Activated CD4-positive, alpha-beta memory T cell treated with anti-CD3 and anti-CD28 coated beads, Interleukin-2, amount 10 ng/mL, durations not matched to agents 7 days and 5 days (primary cell): Measurements from ENCODE around the gene GREB1L. TPM values are rescaled to one million over a fixed set of nuclear protein-coding genes. Genes with fewer than 3 reads are reported as not detected.

Experiments
- CTCF ChIA-PET: fragments of 350-600 bp; sonication (Branson Sonifier 250); formaldehyde crosslinking; loops from one replicate; lab custom pipeline; 2021; ENCODE audit warnings: antibody characterized with exemption, inconsistent platforms; lab: Charles Lee
- POLR2A ChIA-PET: fragments of 350-600 bp; sonication (Branson Sonifier 250); formaldehyde crosslinking; loops from one replicate; lab custom pipeline; 2021; ENCODE audit warnings: antibody characterized with exemption; lab: Charles Lee
- DNase-seq: peaks from one replicate; pipeline ENCODE4 v3.0.0-alpha.2; 2020
- H3K27ac Mint-ChIP-seq: one replicate; pipeline ENCODE4 v1.8.0; 2021; ENCODE audit warnings: mild to moderate bottlenecking, mixed read lengths
- H3K27me3 Mint-ChIP-seq: one replicate; pipeline ENCODE4 v1.8.0; 2021; ENCODE audit warnings: mixed read lengths
- H3K36me3 Mint-ChIP-seq: one replicate; pipeline ENCODE4 v1.8.0; 2021; ENCODE audit warnings: low read depth, mixed read lengths
- H3K4me1 Mint-ChIP-seq: one replicate; pipeline ENCODE4 v1.8.0; 2021; ENCODE audit warnings: mixed read lengths
- H3K4me3 Mint-ChIP-seq: one replicate; pipeline ENCODE4 v1.8.0; 2021; ENCODE audit warnings: mild to moderate bottlenecking, mixed read lengths
- H3K9me3 Mint-ChIP-seq: one replicate; pipeline ENCODE4 v1.8.0; 2021; ENCODE audit warnings: mixed read lengths
- total RNA-seq, 2 experiments: library from RNA; stranded (reverse); gene quantifications; one replicate each; pipeline ENCODE4 v1.2.3, GENCODE V29; 2021

The GREB1L gene
- total RNA-seq, 2 experiments from 2014 or later: not detected

- Mint-ChIP-seq H3K27me3 (no peaks in the 10 kb centered on the region), H3K4me3 (no peak overlapping the region), H3K4me1 (no peaks in the 10 kb centered on the region), H3K9me3 (no peaks in the 10 kb centered on the region), H3K27ac (no peak overlapping the region), H3K36me3 (no peaks in the 10 kb centered on the region)
- DNase-seq: no peak
- POLR2A ChIA-PET: no interaction called here
- CTCF ChIA-PET: no interaction called here
These were observed 79.7 kb downstream of the GREB1L start for GRCh38 chr18:21321711-21322110.

GRCh38 chr18:21327101-21327500 lies 85.1 kb downstream of the GREB1L start:
- no peak overlapping the region for H3K27ac Mint-ChIP-seq
- no peak overlapping the region for H3K4me3 Mint-ChIP-seq
- H3K27me3 Mint-ChIP-seq: peaks cover 3% of the 10 kb centered on the region
- no peak for DNase-seq
- H3K36me3 Mint-ChIP-seq: no peaks in the 10 kb centered on the region
- no peaks in the 10 kb centered on the region for H3K9me3 Mint-ChIP-seq
- CTCF ChIA-PET: no interaction called here
- no peaks in the 10 kb centered on the region for H3K4me1 Mint-ChIP-seq
- POLR2A ChIA-PET: no interaction called here

- POLR2A ChIA-PET: no interaction called here
- CTCF ChIA-PET: no interaction called here
- H3K36me3 Mint-ChIP-seq: no peaks in the 10 kb centered on the region
These were observed 88.2 kb downstream of the GREB1L start for GRCh38 chr18:21330122-21330701.

GRCh38 chr18:21331065-21331464 lies 89.0 kb downstream of the GREB1L start:
- ChIA-PET POLR2A (no interaction called here), CTCF (no interaction called here)
- Mint-ChIP-seq H3K36me3 (no peaks in the 10 kb centered on the region), H3K9me3 (no peaks in the 10 kb centered on the region), H3K27ac (no peak overlapping the region), H3K4me3 (no peak overlapping the region), H3K27me3 (peaks cover 3% of the 10 kb centered on the region), H3K4me1 (no peaks in the 10 kb centered on the region)
- no peak for DNase-seq

More at GRCh38 chr18:21330122-21330701, 88.2 kb downstream of the GREB1L start:
- H3K4me3 Mint-ChIP-seq: no peak overlapping the region
- no peak overlapping the region for H3K27ac Mint-ChIP-seq
- no peaks in the 10 kb centered on the region for H3K9me3 Mint-ChIP-seq
- H3K27me3 Mint-ChIP-seq: peaks cover 3% of the 10 kb centered on the region
- H3K4me1 Mint-ChIP-seq: no peaks in the 10 kb centered on the region
- no peak for DNase-seq

- CTCF ChIA-PET: no interaction called here
- Mint-ChIP-seq H3K36me3 (no peaks in the 10 kb centered on the region), H3K4me3 (no peak overlapping the region), H3K27ac (no peak overlapping the region), H3K4me1 (no peaks in the 10 kb centered on the region), H3K27me3 (no peaks in the 10 kb centered on the region), H3K9me3 (no peaks in the 10 kb centered on the region)
- POLR2A ChIA-PET: no interaction called here
- DNase-seq: no peak
These were observed 94.0 kb downstream of the GREB1L start for GRCh38 chr18:21335927-21336488.

GRCh38 chr18:21336846-21337245 lies 94.8 kb downstream of the GREB1L start:
- ChIA-PET POLR2A (no interaction called here), CTCF (no interaction called here)
- H3K36me3 Mint-ChIP-seq: no peaks in the 10 kb centered on the region
- no peak overlapping the region for H3K4me3 Mint-ChIP-seq
- no peak overlapping the region for H3K27ac Mint-ChIP-seq
- no peaks in the 10 kb centered on the region for H3K4me1 Mint-ChIP-seq
- no peaks in the 10 kb centered on the region for H3K9me3 Mint-ChIP-seq
- no peak for DNase-seq
- no peaks in the 10 kb centered on the region for H3K27me3 Mint-ChIP-seq

GRCh38 chr18:21341141-21341540 lies 99.1 kb downstream of the GREB1L start:
- no peak overlapping the region for H3K4me3 Mint-ChIP-seq
- no peaks in the 10 kb centered on the region for H3K36me3 Mint-ChIP-seq
- DNase-seq: no peak
- no peak overlapping the region for H3K27ac Mint-ChIP-seq
- ChIA-PET CTCF (no interaction called here), POLR2A (no interaction called here)
- H3K27me3 Mint-ChIP-seq: no peaks in the 10 kb centered on the region
- no peaks in the 10 kb centered on the region for H3K4me1 Mint-ChIP-seq
- no peaks in the 10 kb centered on the region for H3K9me3 Mint-ChIP-seq

GRCh38 chr18:21342372-21342771 lies 100.3 kb downstream of the GREB1L start:
- Mint-ChIP-seq H3K4me3 (no peak overlapping the region), H3K36me3 (no peaks in the 10 kb centered on the region), H3K9me3 (no peaks in the 10 kb centered on the region), H3K27ac (no peak overlapping the region), H3K4me1 (no peaks in the 10 kb centered on the region), H3K27me3 (peaks cover 2% of the 10 kb centered on the region)
- no peak for DNase-seq
- ChIA-PET POLR2A (no interaction called here), CTCF (no interaction called here)

GRCh38 chr18:21344860-21345259 lies 102.8 kb downstream of the GREB1L start:
- CTCF ChIA-PET: no interaction called here
- no peaks in the 10 kb centered on the region for H3K36me3 Mint-ChIP-seq
- no peak overlapping the region for H3K4me3 Mint-ChIP-seq
- no peaks in the 10 kb centered on the region for H3K9me3 Mint-ChIP-seq
- H3K27ac Mint-ChIP-seq: no peak overlapping the region
- DNase-seq: no peak
- H3K27me3 Mint-ChIP-seq: peaks cover 2% of the 10 kb centered on the region
- POLR2A ChIA-PET: no interaction called here
- H3K4me1 Mint-ChIP-seq: no peaks in the 10 kb centered on the region

- Mint-ChIP-seq H3K27ac (no peak overlapping the region), H3K4me1 (no peaks in the 10 kb centered on the region), H3K27me3 (peaks cover 2% of the 10 kb centered on the region), H3K9me3 (no peaks in the 10 kb centered on the region), H3K36me3 (no peaks in the 10 kb centered on the region), H3K4me3 (no peak overlapping the region)
- DNase-seq: no peak
- CTCF ChIA-PET: no interaction called here
- POLR2A ChIA-PET: no interaction called here
These were observed 103.8 kb downstream of the GREB1L start for GRCh38 chr18:21345840-21346239.

GRCh38 chr18:21359746-21360145 lies 117.7 kb downstream of the GREB1L start:
- Mint-ChIP-seq H3K27me3 (peaks cover 8% of the 10 kb centered on the region), H3K4me1 (no peaks in the 10 kb centered on the region), H3K4me3 (no peak overlapping the region), H3K9me3 (no peaks in the 10 kb centered on the region), H3K27ac (no peak overlapping the region), H3K36me3 (no peaks in the 10 kb centered on the region)
- POLR2A ChIA-PET: no interaction called here
- CTCF ChIA-PET: no interaction called here
- DNase-seq: no peak

GRCh38 chr18:21361307-21361880 lies 119.4 kb downstream of the GREB1L start:
- Mint-ChIP-seq H3K4me1 (no peaks in the 10 kb centered on the region), H3K36me3 (no peaks in the 10 kb centered on the region), H3K27me3 (peaks cover 8% of the 10 kb centered on the region), H3K9me3 (no peaks in the 10 kb centered on the region), H3K4me3 (no peak overlapping the region), H3K27ac (no peak overlapping the region)
- ChIA-PET POLR2A (no interaction called here), CTCF (no interaction called here)
- no peak for DNase-seq

GRCh38 chr18:21362831-21363230 lies 120.8 kb downstream of the GREB1L start:
- Mint-ChIP-seq H3K4me1 (no peaks in the 10 kb centered on the region), H3K27me3 (peaks cover 13% of the 10 kb centered on the region), H3K9me3 (no peaks in the 10 kb centered on the region), H3K4me3 (no peak overlapping the region), H3K27ac (no peak overlapping the region), H3K36me3 (no peaks in the 10 kb centered on the region)
- POLR2A ChIA-PET: no interaction called here
- CTCF ChIA-PET: no interaction called here
- no peak for DNase-seq

- CTCF ChIA-PET: no interaction called here
- DNase-seq: no peak
- peaks cover 13% of the 10 kb centered on the region for H3K27me3 Mint-ChIP-seq
- H3K27ac Mint-ChIP-seq: no peak overlapping the region
- no peaks in the 10 kb centered on the region for H3K9me3 Mint-ChIP-seq
- H3K36me3 Mint-ChIP-seq: no peaks in the 10 kb centered on the region
- no peak overlapping the region for H3K4me3 Mint-ChIP-seq
- POLR2A ChIA-PET: no interaction called here
- no peaks in the 10 kb centered on the region for H3K4me1 Mint-ChIP-seq
These were observed 121.3 kb downstream of the GREB1L start for GRCh38 chr18:21363348-21363747.
